Measurements from ENCODE around the gene TSNAXIP1.

TSNAXIP1 gene

DNA sequence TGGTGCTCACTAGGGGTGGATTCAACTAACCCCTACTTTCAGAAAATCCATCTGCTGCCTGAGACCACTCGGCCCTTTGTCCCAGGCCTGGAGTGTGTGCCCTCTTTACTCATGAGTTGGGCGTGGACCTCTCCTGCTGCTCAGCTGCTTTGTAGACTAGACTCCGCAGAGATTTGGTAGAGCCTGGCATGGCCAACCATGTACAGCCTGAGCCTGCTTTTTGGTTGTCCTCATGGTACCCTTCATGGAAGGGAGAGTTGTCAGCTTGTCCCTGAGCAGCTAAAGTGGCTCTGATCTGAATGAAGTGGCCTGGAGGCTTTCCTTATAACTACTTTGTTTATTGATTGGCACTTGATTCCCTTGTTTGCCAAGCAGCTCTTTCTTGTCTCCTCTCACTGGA, 67.7 kb downstream of the TSNAXIP1 start:
- Histone ChIP-seq H3K27ac (ENCODE audit: low read depth, low read length) (no peak overlapping the region), H3K4me3 (ENCODE audit: low read depth, low read length) (peak overlapping the region; percentile 95), H3K27me3 (ENCODE audit: control insufficient read depth, insufficient read depth, low read length) (no peaks in the 10 kb centered on the region), H3K9me3 (ENCODE audit: control insufficient read depth, insufficient read depth, low read length) (no peaks in the 10 kb centered on the region), H3K9ac (ENCODE audit: low read depth, low read length) (no peak overlapping the region), H3K36me3 (ENCODE audit: control insufficient read depth, insufficient read depth, low read length) (peaks cover 64% of the 10 kb centered on the region), H3K4me1 (ENCODE audit: control insufficient read depth, insufficient read depth, low read length) (peaks cover 2% of the 10 kb centered on the region; the same call in 1 of the 2 replicates)

DNA sequence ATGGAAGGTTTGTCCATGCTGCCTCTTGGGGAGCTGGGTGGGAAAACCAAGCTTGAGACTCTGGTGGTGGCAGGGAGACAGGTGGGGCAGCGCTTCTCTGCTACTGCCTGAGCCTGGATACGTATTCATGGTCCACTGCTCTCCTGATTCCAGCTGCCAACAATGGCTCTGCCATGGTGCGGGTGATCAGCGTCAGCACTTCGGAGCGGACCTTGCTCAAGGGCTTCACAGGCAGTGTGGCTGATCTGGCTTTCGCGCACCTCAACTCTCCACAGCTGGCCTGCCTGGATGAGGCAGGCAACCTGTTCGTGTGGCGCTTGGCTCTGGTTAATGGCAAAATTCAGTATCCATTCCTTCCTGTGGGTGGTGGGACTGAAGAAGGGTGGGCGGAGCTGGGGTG, 70.4 kb downstream of the TSNAXIP1 start:
- Histone ChIP-seq H3K9ac (ENCODE audit: low read depth, low read length) (no peak overlapping the region), H3K4me3 (ENCODE audit: low read depth, low read length) (no peak overlapping the region), H3K27ac (ENCODE audit: low read depth, low read length) (no peak overlapping the region), H3K9me3 (ENCODE audit: control insufficient read depth, insufficient read depth, low read length) (no peaks in the 10 kb centered on the region), H3K27me3 (ENCODE audit: control insufficient read depth, insufficient read depth, low read length) (no peaks in the 10 kb centered on the region), H3K4me1 (ENCODE audit: control insufficient read depth, insufficient read depth, low read length) (peaks cover 2% of the 10 kb centered on the region; the same call in 1 of the 2 replicates), H3K36me3 (ENCODE audit: control insufficient read depth, insufficient read depth, low read length) (peaks cover 65% of the 10 kb centered on the region)
